Inferior parietal cortex (tissue), 1 donor: Measurements from ENCODE around the gene SLC43A1.

Experiments
- DNase-seq: peaks from one replicate; pipeline ENCODE4 v3.0.0-alpha.2; 2016; ENCODE audit errors: extremely low spot score

Gene SLC43A1

DNA sequence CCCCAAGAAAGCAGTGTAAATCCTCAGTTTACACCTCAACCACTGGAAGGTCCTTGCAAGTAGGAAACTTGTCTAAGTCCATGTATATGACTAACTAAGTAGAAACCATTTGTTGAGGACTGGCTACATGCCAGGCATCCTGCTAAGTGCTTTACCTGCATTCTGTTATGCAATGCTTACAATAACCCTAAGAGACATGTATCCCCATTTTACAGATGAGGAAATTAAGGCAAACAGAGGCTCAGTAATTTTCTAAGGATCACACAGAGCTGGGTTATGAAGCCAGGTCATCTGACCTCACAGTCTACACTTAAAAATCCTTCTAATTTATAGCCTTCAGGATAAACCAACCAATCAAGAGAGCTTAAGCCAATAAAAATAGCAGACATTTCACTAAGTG lies 13.5 kb upstream of the SLC43A1 start:
- DNase-seq = no peak

- DNase-seq = peak; percentile 85
Measured at GRCh38 chr11:57527056-57527631, 11.6 kb upstream of the SLC43A1 start.

GRCh38 chr11:57523419-57523818 lies 7.9 kb upstream of the SLC43A1 start:
- DNase-seq = no peak

- no peak for DNase-seq
Measured at GRCh38 chr11:57521116-57521515, 5.6 kb upstream of the SLC43A1 start.

GRCh38 chr11:57516061-57516443 lies 550 bp upstream of the SLC43A1 start:
- DNase-seq = no peak

GRCh38 chr11:57514538-57515331 lies 767 bp downstream of the SLC43A1 start:
- DNase-seq = no peak

- no peak for DNase-seq
Measured at GRCh38 chr11:57513911-57514537, 1.5 kb downstream of the SLC43A1 start.

DNA sequence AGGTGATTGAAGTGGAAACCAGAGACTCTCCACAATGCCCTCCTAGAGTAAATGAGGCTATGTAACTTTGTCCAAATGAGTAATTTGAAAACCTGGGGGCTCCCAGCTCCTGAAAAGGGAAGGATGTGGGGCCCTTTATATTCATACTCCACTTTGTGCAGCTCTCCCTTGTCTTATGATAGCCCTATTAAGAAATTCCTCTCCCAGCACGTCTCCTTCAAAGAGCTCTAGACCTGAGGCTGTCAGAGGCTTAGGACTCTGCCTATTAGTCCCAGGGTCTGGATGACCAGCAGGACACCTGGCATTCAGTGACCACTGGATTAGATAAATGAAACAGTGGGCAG lies 2.1 kb downstream of the SLC43A1 start:
- DNase-seq = no peak

- no peak for DNase-seq
Measured at GRCh38 chr11:57512646-57513451, 2.7 kb downstream of the SLC43A1 start.

DNA sequence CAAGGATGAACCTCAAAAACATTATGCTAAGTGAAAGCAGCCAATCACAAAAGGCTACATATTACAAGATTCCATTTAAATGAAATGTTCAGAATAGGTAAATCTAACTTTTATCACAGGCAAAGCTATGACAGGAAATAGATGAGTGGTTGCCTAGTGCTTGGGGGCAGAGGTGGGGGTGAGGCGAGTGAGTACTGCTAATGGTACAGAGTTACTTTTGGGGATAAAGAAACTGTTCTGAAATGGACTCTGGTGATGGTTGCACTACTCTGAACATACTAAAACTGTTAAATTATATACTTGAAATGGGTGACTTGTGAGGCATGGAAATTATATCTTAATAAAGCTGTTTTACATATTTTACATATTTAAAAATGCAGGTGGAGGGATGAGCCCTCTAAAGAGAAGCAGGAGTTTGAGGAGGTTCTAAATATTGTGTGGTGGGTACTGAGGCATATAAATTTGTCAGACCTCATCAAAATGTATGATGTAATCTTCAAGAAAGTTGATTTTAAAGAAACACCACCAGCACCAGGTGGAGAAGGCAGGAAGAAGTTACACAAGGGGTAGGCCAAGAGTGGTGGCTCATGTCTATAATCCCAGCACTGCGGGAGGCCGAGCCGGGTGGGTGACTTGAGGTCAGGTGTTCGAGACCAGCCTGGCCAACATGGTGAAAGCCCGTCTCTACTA lies 3.6 kb downstream of the SLC43A1 start:
- no peak for DNase-seq

DNA sequence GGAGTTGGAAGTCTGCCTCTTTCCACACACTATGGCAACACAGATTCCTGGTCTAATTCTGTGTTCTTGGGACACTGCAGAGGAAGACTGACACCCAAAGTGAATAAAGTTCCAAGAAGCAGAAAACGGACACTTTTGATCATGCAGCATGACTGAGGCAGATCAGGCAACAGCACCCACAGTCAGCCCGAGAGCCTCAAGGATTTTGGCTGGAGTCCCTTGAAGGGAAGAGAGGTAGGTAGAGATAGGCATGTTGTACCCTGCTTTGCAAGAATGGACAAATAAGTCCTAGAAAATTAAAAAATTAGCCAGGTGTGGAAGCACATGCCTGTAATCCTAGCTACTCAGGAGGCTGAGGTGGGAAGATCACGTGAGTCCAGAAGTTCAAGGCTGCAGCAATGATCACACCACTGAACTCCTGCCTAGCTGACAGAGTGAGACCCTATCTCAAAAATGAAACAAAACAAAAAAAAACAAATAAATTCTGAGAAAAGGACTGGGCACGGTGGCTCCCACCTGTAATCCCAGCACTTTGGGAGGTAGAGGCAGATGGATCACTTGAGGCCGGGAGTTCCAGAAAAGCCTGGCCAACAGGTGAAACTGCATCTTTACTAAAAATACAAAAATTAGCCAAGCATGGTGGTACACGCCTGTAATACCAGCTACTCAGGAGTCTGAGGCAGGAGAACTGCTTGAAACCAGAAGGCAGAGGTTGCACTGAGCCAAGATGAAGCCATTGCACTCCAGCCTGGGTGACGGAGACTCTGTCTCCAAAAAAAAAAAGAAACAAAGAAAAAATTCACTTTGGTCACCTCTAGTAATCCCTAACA lies 6.9 kb downstream of the SLC43A1 start:
- DNase-seq = no peak

GRCh38 chr11:57506522-57506921 lies 9.0 kb downstream of the SLC43A1 start:
- DNase-seq = no peak

- DNase-seq = no peak
Measured at GRCh38 chr11:57504511-57504910, 11.0 kb downstream of the SLC43A1 start.

DNA sequence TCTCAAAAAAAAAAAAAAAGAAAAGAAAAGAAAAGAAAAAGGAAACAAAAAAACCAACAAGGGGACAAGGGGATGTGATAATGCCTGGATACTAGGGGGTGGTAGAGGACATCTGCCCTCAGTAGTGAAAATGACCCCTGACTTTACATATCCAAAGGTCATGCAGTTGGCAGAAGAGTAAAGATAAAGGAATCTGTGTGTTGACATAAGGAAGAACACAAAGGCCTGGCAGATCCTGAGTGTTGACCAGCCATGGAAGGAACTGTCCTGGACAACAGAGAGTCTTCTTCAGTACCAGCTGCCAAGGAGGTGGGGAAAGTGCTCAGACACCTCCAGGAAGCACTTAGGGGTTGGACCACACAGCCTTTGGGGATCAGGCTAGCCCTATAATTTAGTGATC lies 12.6 kb downstream of the SLC43A1 start:
- no peak for DNase-seq

DNA sequence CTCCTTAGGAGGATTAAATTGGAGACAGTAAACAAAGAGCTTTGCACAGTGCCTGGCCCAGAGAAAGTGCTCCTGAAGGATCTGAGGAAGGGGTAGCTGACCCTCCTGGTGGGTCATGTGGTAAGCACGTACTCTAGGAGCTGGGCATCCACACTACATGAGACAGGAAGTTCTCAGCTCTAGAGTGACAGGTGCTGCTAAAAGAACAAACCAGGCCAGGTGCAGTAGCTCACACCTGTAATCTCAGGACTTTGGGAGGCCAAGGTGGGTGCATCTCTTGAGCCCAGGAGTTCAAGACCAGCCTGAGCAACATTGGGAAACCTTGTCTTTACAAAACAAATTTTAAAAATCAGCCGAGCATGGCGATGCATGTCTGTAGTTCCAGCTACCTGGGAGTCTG lies 13.1 kb downstream of the SLC43A1 start:
- DNase-seq = no peak

DNA sequence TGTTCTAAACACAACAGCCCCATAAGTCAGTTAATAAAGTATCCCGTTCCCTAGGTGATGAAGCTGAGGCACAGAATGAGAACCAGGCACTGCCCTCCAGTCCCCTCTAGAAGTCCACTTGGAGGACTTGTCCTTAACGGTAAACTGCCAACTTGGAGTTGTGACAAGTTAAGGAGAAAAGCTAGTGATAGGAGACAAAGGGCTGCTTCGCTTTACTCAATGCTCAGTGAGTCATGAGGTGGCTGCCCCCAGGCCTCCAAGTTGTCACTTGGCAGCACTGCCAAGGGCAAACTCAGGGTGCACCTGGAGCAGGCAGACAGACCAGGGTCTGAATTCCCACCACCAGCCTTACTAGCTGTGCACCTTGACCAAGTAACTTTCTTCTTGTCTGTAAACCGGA lies 13.5 kb downstream of the SLC43A1 start:
- DNase-seq = no peak

DNA sequence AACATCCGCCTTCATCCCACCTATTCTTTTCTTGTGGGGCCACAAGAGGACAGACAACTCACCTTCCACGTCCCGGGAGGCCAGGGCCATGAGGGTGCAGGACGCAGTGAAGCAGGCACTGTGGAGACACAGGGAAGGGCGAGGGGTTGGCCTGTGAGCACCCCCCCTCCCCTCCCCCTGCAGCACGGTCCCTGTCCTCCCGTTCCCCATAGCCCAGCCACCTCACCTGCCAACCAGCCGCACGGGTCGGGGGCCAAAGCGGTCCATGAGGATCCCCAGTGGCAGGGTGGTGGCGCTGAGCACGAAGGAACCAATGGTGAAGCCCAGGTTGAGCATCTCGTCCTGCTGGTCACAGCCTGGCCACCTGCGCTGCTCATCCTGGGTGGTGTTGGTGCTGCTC lies 14.6 kb downstream of the SLC43A1 start:
- no peak for DNase-seq

GRCh38 chr11:57500515-57500914 lies 15.0 kb downstream of the SLC43A1 start:
- no peak for DNase-seq

DNA sequence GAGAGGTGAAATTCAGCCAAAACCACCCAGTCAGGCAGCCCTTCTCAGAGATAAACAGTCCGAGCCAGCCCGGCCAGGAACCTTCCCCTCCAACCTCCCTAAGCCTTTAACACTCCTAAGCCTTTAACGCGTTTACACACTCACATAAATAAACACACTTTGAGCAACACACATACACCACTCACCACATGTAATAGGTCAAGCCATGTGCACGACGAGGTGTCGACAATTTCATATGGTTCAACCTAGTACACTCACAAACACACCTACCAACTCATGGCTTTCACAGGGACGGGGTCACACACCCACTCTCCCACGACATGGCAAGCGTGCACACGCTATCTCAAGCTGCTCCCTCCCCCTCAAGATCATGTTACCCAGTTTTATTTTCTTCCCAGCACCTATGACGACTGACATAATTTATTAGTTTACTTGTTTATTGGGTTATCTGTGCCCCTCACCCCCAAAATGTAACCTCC lies 15.5 kb downstream of the SLC43A1 start:
- no peak for DNase-seq

DNA sequence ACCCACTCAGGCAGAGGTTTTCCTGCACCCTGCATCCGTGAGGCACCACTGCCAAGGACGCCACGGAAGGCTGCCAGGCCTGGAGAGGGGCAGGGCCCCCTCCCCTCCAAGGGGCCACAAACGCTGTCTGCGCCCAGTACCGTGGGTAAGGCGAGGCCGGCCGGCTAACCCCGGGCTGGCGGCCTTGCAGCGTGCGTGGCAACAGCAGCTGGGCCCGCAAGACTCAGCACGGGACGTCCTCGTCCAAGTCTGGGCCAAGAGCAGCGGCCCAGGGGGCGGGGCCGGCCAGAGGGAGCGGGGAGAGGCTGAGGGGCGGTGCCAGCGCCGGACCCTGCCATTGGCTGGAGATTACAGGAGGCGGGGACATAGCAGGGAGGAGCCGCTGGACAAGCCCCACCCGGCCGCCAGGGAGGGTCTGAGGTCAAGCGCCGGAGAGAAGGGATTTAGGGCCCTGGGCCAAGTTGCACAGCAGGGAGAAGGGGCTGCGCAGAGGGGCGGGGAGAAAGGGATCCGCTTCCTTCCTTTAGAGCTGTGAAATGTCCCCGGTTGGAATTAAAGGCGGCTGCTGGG lies 16.0 kb downstream of the SLC43A1 start:
- peak; percentile 86 for DNase-seq
